Epithelial cell of esophagus (primary cell): ENCODE data around the gene GRIA4.

Experiments
- DNase-seq: peaks from one replicate; pipeline ENCODE4 v3.0.0; 2010; ENCODE audit warnings: low read depth
- H3K4me3 ChIP-seq: 2 replicates; pipeline ENCODE4 v1.5.1; 2011; ENCODE audit warnings: mild to moderate bottlenecking, low read length, control low read depth
- TF ChIP-seq, protein P1 (sequence below): IDR thresholded peaks from 2 replicates; pipeline ENCODE4 v1.5.1; 2011; ENCODE audit warnings: low read depth, mild to moderate bottlenecking, low read length, control low read depth, inconsistent platforms; ENCODE audit not compliant: insufficient read depth; ENCODE audit errors: missing control alignments

Gene GRIA4

DNA sequence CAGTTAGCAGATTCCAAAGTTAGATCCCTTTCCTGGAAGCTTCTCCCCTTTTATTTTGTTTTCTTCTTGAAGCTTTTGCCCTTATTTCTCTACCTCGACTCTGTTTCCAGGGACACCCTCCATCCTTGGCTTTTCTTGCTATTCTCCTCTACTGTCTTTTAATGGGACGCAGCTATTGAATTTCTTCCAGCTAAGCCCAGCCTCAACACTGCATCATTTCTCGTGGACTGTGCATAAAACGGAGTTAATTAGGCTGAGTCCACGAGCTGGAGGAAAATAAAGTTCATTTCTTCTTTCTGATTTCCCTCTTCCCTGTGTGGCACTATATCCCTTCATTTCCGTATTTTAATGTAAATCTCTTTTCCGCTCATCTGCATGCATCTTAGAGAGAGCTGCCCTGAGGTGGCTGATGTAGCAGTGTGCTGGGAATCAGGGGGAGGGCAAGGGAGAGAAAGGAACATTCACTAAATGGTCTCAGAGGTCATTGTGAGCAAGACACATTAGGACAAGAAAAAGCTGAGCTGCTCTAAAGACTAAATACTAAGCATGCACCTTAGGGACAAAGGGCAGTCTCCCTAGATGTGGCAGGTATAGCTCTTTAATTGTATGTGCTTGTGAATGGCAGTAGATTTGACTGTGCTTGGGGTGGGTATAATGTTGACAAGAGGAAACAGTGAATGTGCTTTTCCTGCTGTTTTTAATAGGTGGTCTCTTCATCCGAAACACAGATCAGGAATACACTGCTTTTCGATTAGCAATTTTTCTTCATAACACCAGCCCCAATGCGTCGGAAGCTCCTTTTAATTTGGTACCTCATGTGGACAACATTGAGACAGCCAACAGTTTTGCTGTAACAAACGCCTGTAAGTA lies 1.9 kb downstream of the GRIA4 start:
- TF ChIP-seq, protein P1, sequence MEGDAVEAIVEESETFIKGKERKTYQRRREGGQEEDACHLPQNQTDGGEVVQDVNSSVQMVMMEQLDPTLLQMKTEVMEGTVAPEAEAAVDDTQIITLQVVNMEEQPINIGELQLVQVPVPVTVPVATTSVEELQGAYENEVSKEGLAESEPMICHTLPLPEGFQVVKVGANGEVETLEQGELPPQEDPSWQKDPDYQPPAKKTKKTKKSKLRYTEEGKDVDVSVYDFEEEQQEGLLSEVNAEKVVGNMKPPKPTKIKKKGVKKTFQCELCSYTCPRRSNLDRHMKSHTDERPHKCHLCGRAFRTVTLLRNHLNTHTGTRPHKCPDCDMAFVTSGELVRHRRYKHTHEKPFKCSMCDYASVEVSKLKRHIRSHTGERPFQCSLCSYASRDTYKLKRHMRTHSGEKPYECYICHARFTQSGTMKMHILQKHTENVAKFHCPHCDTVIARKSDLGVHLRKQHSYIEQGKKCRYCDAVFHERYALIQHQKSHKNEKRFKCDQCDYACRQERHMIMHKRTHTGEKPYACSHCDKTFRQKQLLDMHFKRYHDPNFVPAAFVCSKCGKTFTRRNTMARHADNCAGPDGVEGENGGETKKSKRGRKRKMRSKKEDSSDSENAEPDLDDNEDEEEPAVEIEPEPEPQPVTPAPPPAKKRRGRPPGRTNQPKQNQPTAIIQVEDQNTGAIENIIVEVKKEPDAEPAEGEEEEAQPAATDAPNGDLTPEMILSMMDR: no peak
- no peak for DNase-seq
- no peak overlapping the region for H3K4me3 ChIP-seq

DNA sequence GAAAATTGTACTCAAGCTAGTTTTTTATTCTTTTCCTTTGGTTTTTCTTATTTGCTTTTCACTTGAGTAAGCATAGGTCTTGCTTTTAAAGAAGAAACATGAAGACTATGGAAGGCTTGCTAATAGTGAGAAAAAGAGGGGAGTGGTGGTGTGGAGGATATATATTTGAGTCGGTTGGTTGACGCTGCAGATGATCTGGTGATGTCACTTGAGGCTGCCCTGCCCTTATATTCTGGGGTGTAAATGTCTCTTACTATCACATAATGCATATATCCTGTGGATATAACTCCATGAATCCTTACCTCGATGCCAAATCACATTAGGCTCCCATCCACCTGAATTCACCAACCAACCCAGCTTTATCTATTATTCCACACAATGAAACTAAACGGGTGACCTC lies 2.9 kb downstream of the GRIA4 start:
- DNase-seq: no peak
- TF ChIP-seq, protein P1: no peak
- no peak overlapping the region for H3K4me3 ChIP-seq

DNA sequence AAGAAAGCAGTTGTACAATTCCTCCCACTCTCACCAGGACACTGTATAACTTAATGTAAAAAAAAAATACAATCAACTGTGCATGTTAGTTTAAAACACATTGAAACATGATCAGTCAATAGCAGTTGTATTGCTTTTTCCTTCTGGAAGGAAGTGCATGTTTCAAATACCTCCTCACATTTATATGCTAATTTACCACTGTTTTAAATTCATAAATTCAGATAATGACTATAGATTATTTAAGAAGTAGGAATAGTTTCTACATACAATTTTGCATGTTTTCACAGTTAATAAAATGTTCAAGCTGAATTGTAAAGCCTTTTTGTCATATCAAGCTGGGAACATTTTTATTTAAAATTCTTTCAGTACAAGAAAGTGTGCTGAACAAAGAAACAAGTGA lies 3.3 kb downstream of the GRIA4 start:
- TF ChIP-seq, protein P1: no peak
- no peak overlapping the region for H3K4me3 ChIP-seq
- no peak for DNase-seq

DNA sequence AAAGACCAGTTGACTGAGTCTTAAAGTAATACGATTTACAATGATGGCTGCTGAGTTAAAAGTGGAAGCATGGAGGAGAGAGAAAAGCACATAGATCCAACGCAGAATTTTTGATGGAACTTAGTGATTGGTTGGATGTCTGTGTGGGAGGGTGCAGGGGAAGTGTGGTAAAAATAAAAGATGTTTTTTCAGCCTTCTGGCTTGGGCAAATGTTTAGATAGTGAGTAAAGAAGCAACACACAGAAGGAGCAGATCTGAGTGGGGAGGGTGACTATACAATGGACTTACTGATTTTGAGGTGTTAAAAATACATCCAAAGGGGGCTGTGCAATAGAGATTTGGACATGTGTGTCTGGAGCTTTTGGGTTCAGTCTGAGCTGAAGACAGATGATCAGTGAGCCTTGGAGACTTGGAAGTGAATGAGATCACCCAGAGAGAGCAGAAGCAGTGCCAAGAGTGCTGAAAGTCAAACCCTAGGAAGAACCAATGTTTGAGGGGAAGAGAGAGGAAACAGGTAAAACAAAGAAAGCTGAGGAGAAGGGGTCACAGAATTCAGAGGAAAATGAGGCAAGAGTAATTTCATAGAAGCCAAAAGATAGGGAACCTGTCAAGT lies 8.6 kb downstream of the GRIA4 start:
- TF ChIP-seq, protein P1: no peak
- no peak overlapping the region for H3K4me3 ChIP-seq
- DNase-seq: no peak

DNA sequence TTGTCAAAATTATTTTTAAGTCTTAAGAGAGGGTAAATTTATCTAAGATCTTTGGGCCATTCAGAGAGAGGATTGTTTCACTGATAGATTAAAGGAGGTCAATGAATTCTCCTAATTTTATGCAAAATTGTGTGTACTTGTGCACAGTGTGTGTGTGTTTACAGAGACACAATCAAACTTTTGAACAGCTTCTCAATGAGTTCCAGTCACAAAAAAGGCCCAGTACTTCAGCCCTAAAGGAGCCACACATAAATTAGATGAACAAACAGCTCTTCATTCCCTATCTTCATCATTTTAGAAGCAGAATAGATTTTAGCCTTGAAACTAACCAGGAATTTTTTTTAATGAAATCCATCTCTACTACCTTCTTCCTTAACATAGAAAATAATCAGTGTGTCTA lies 9.7 kb downstream of the GRIA4 start:
- H3K4me3 ChIP-seq: no peak overlapping the region
- TF ChIP-seq, protein P1: no peak
- DNase-seq: no peak

DNA sequence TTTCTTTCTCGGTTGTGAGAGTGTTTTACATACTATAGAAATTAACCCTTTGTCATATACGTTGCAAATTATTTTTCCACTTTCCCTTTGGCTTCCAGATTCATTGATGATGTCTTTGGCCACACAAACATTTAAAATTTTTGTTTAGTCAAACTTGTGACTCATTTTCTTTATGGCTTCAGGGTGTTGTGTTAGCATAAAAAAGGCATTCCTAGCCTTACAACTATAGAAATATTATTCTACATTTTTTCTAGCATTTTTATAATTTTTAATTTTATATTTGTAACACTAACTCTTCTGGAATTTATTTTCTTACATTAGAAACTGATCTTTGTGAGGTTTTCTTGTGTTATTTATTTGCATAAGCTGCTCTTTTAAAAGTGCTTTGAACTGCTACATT lies 12.1 kb downstream of the GRIA4 start:
- no peak overlapping the region for H3K4me3 ChIP-seq
- TF ChIP-seq, protein P1: no peak
- no peak for DNase-seq
